Activated CD8-positive, alpha-beta memory T cell treated with anti-CD3 and anti-CD28 coated beads for 48 hours (primary cell): ENCODE data around the gene MKI67.
A peak's percentile ranks its signal among the peaks of the same experiment; 100 is the strongest.

Experiments
- DNase-seq, 3 experiments: peaks; one replicate each; pipeline ENCODE4 v3.0.0-alpha.2; 2020; ENCODE audit warnings: low read depth in 2 of 3, low spot score in 2 of 3

Gene MKI67

DNA sequence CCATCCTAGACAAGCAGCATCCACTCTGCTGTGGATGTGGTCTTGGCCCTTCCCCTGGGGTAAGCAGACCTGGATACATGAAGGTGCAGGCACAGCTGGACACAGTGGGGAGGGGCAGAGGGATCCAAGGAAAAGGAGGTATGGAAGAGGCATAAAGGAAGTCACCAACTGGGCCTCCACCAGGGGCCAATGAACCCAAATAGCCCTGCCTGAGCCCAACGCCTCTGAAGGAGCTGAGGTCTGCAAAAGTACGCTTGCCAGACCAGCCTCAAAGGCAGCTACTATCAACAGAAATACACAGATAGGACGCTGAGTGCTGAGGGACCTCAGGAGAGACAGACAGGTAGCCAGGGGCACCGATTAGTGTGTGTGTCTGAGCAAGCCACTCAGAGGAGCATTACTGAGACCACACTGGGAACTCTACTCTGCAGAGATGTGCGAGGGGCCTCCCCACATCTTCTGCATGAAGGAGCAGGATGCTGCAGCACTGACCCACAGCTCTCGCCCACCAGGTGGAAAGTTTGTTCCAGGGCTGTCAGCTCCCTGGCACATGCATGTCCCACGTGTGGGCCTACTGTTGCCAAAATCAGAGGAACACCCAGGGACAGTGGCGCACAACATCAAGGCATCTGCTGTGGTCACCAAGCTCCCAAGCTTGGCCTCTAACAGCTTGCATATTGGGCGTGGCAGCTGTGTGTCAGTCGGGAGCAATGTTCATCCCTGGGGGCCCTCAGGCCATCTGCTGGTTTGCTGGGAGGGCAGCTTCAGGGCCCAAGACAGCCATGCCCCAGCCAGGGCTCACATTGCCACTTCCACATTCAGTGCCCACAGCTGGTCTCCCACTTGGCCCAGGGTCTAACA, 40.0 kb downstream of the MKI67 start:
- DNase-seq, result no peak

GRCh38 chr10:128084991-128085390, 41.2 kb downstream of the MKI67 start:
- DNase-seq, result no peak

GRCh38 chr10:128084364-128084763, 41.9 kb downstream of the MKI67 start:
- no peak for DNase-seq

DNA sequence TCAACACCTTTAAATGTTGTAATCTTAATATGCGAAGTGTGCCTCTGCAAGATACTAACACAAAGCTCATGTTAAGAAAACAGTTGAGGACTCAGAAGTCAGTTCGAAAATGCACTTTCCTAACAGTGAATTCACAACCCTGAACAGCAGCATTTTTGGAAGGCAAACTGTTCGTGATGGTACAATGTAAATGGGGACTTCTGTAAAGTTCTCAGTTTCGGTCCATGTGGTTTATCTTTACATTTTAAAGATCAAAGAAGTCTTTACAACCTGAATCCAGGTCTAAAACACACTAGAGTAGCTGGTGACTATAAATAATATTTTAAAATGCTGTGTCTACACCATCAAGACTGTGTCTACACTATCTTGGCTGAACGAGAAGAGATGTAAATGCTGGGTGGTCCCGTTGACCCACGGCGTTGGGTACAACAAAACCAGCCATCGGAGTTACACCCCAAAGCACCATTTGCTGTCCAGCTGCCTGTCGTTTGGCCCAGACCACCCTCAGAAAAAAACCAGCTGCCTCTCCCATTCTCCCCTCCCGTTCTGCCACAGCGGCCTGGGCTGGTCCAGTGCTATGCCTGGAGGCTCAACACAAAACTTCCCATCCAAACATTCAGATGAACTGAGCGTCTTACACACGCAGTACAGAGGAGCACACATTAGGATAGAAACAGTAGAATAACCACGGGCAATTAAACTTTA, 42.9 kb downstream of the MKI67 start:
- no peak for DNase-seq

GRCh38 chr10:128081720-128082119, 44.5 kb downstream of the MKI67 start:
- no peak for DNase-seq

DNA sequence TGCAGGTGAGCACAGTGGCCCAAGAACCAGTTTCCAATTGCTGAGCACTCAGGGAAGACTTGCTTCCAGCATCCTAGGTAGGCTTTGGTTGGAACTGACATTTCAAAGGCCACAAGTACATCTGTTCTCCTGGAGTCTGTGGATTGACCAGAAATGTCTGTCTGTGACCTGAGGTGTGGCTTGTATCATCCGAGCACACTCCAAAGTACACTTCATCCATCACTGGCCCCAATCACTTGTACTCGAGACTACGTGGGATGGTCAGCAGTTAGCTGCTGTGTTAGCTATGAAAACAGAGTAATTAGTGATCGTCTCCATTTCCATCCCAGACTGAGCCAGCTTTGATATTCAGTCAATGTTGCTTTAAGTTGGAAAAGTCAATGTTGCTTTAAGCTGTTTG, 45.0 kb downstream of the MKI67 start:
- DNase-seq, result no peak

DNA sequence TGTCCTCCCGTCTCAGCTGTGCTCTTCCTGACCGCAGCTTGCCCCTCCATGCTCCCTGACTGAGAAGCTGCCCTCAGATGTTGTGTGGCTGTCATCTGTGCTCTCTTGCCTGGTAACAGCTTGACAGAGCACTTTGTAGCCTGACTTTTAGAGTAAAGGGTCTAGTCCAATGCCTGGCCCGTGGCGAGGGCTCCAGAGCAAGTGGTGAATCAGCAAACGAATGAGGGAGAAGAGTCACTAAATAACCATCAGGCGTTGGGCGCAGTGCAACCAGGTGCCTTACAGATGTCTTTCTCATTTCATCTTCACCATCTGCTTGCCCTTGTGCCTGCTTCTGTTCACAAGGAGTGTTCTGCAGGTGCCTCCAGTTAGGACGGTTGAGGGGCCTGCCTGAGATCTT, 45.6 kb downstream of the MKI67 start:
- DNase-seq, result no peak

DNA sequence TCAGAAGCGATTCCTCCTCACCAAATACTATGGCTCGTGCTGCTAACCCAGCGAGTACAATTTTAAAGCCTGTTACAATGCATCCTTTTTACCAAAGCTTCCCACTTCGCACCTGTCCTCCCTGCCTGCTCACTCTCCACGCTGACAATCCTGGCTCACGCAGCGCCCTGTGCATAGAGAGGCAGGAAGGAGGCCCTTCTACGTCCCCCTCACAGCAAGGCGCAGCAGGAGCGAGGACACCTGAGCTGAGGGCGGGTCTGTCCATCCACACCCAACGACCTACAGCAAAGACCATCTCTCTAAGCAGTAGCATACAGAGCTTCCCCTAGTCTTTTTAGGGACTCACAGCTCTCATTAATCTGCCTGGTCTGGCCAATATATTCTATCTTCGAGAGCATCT, 46.0 kb downstream of the MKI67 start:
- no peak for DNase-seq

DNA sequence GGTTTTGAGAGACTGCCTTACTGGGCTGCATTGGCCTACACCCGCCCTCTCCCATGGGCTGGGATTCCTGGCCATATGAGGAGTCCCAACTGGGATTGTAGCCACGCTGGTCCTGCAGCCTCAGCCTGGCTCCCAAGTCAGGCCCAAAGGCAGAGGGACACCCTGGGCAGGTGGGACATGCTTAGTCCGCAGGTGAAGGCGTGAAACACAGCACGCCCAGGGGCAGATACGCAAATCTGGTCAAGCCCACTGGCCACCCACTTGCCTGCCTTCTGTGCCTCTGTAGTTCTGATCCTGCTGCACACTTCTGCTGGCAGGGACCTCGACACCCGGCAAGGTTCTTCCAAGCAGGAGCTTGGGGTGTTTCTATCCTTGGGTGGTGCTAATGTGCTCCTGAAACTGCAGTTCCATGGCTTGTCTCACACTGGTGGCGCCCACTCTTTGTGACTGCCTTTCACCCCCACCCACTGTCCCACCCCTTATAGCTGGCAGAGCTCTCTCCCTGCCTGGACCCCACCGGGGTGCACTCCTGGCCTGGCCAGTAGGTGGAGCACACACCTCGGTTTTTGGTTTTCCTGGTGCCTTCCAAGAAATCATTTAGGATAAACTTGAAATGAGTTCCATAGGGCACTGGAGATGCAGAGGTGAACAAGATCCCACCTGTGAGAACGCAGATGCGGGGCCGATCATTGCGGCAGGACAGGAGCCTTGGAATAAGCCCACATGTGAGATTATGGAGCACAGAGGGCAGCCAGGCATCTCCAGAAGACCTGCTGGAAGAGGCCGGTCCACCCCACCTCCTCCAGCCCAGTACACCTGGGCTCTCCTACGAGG, 47.9 kb downstream of the MKI67 start:
- no peak for DNase-seq

GRCh38 chr10:128077155-128077875, 48.9 kb downstream of the MKI67 start:
- no peak for DNase-seq

GRCh38 chr10:128074589-128074988, 51.6 kb downstream of the MKI67 start:
- DNase-seq, result no peak

DNA sequence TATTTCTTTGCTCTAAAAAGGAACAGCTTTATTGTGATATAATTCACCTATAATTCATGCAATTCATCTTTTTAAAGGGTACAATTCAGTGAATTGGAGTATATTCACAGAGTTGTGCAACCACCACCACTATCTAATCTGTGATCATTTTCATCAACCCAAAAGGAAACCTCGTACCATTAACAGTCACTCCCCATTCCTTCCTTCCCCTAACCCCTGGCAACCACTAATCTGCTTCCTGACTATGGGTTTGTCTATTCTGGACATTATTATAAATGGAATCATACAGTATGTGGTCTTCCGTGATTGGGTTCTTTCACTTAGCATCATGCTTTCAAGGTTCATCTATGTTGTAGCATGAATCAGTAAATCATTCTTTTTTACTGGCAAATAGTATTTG, 52.3 kb downstream of the MKI67 start:
- no peak for DNase-seq

- DNase-seq, result no peak
Measured at GRCh38 chr10:128072941-128073645, 53.1 kb downstream of the MKI67 start.

- no peak for DNase-seq
Measured at GRCh38 chr10:128072046-128072445, 54.2 kb downstream of the MKI67 start.

DNA sequence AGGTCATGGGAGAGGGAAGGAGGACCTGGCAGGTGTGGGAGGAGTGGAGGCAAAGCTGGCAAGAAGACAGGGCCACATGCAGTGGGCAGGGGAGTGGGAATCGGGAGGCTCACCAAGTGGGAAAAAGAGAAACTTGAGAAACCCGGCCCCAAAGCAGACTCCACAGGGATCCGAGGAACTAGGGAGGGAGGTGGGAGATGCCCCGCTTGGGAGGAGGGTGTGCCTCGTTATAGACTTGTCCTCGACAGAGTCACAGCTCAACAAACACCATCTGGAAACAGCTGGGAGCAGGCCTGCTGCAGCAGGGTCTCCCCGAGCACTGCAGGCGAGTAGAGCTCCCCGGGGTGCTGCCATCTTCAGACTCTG, 54.8 kb downstream of the MKI67 start:
- no peak for DNase-seq

- no peak for DNase-seq
Measured at GRCh38 chr10:128070721-128071416, 55.4 kb downstream of the MKI67 start.

- DNase-seq, result no peak
Measured at GRCh38 chr10:128070161-128070560, 56.1 kb downstream of the MKI67 start.

GRCh38 chr10:128069351-128070051, 56.7 kb downstream of the MKI67 start:
- peak in 2 of 3 experiments; percentile 44 to 67 for DNase-seq
